Right lobe of liver (tissue), 6 donors: Measurements from ENCODE around the gene LRIT3. TPM values are rescaled to one million over a fixed set of nuclear protein-coding genes. Genes with fewer than 3 reads are reported as not detected.

Source experiments
- ATAC-seq, 4 donors: fragments of 200-7000 bp; cut with Tn5 transposase; one replicate each; pipeline ENCODE4 v1.9.1; 2020; ENCODE audit warnings: mild to moderate bottlenecking in 4 of 4, moderate library complexity in 4 of 4
- DNase-seq, 3 donors: peaks; one replicate each; pipeline ENCODE4 v3.0.0-alpha.2; 2020
- H3K27ac ChIP-seq, 3 donors: fragments of 200-600 bp; one replicate each; pipeline ENCODE4 v1.8.0; 2022
- H3K27me3 ChIP-seq, 2 donors: fragments of 200-600 bp; one replicate each; pipeline ENCODE4 v1.8.0; 2022
- H3K36me3 ChIP-seq, 4 donors: fragments of 200-600 bp; sonication (generic) in 1 of 4; one replicate each; pipeline versions ENCODE4 v1.5.1 to v1.8.0; 2017 to 2022; ENCODE audit warnings: control low read depth in 1 of 4
- H3K4me1 ChIP-seq, 4 donors: fragments of 200-600 bp; sonication (generic) in 1 of 4; one replicate each; pipeline versions ENCODE4 v1.5.1 to v1.8.0; 2017 to 2022; ENCODE audit warnings: control low read depth in 1 of 4
- H3K4me3 ChIP-seq, 3 donors: fragments of 200-600 bp; one replicate each; pipeline ENCODE4 v1.8.0; 2022
- H3K9me3 ChIP-seq, 4 donors: fragments of 200-600 bp; sonication (generic) in 1 of 4; one replicate each; pipeline versions ENCODE4 v1.5.1 to v1.8.0; 2017 to 2022; ENCODE audit warnings: control low read depth in 1 of 4
- POLR2A ChIP-seq: fragments of 450-650 bp; IDR thresholded peaks from one replicate; pipeline ENCODE4 v1.6.1; 2017; ENCODE audit warnings: antibody characterized with exemption, mild to moderate bottlenecking
- WGBS: methylation state at CpG from one replicate; pipeline ENCODE4 v1.1.6; 2018; ENCODE audit warnings: low coverage, low lambda C conversion rate; ENCODE audit not compliant: insufficient coverage; ENCODE audit errors: missing lambda C conversion rate; 5-methylcytosine and 5-hydroxymethylcytosine counted together
- intact Hi-C, 2 donors: fragments of 100-400 bp; cut with DNase I; formaldehyde crosslinking; loops; one replicate each; pipeline versions ENCODE4 v1.11.2 to v1.14.1; 2022
- total RNA-seq, 6 experiments: library from RNA; depleted of rRNA in 2 of 6; stranded (reverse); fragments of >200 nt in 2 of 6; fragmentation: NEBNext Ultra II Directional in 3 of 6; extraction: Animal tissue kit (Norgen Biotek cat#: 25700) in 3 of 6; gene quantifications; one replicate each; pipeline versions ENCODE4 v1.1.0 to v1.2.4, GENCODE V29; 2016 to 2023
- TF ChIP-seq, protein P1 (sequence below), 4 donors: fragments of 200-600 bp in 3 of 4; fragments of 450-650 bp in 1 of 4; IDR thresholded peaks; one replicate each; pipeline versions ENCODE4 v1.5.1 to v1.8.0; 2016 to 2022; ENCODE audit warnings: antibody characterized with exemption in 4 of 4, mild to moderate bottlenecking in 2 of 4
- donor health status: DM: no; HTN: yes; CAD: no.
- donor health status: DM: no; HTN: no; CAD: no.
- donor health status: DM: no; HTN: no; CAD: no.
- donor health status: DM: no; HTN: yes; CAD: no.
- donor health status: DM: no; HTN: yes; CAD: no.

LRIT3 gene
- total RNA-seq, 6 experiments from 2014 or later: 0.05 to 0.25 (median 0.15) TPM

DNA sequence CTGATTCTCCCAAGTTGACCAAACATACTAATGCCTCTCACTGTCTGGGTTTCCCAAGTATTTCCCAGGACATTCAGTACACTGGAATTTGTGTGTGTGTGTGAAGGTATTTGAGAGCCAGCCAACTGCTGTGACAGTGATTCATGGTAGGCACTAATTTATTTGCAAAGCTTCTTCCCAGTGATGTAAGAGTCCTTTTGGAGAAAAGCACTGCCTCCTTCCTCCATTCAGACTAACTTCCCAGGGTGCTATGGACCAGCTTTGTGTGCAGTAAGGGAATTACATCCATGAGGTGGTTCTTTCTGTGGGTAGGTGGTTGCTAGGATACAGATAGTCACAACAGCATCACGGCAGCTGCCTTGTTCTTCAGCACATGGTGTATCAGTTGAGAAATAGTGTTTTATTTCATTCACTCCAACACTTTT, 73.5 kb downstream of the LRIT3 start:
- DNase-seq: no peak
- intact Hi-C loops: no loop called here
- H3K4me3 ChIP-seq: no peak overlapping the region
- no peak overlapping the region for H3K27ac ChIP-seq
- 58% methylated on average over 1 of the region's 1 CpG for WGBS
- no peaks in the 10 kb centered on the region for H3K4me1 ChIP-seq
- no peak for ATAC-seq
- H3K27me3 ChIP-seq: no peaks in the 10 kb centered on the region
- no peak for TF ChIP-seq POLR2A
- TF ChIP-seq, protein P1, sequence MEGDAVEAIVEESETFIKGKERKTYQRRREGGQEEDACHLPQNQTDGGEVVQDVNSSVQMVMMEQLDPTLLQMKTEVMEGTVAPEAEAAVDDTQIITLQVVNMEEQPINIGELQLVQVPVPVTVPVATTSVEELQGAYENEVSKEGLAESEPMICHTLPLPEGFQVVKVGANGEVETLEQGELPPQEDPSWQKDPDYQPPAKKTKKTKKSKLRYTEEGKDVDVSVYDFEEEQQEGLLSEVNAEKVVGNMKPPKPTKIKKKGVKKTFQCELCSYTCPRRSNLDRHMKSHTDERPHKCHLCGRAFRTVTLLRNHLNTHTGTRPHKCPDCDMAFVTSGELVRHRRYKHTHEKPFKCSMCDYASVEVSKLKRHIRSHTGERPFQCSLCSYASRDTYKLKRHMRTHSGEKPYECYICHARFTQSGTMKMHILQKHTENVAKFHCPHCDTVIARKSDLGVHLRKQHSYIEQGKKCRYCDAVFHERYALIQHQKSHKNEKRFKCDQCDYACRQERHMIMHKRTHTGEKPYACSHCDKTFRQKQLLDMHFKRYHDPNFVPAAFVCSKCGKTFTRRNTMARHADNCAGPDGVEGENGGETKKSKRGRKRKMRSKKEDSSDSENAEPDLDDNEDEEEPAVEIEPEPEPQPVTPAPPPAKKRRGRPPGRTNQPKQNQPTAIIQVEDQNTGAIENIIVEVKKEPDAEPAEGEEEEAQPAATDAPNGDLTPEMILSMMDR (IDR thresholded peaks at IDR 0.05): no peak
- no peaks in the 10 kb centered on the region for H3K9me3 ChIP-seq
- H3K36me3 ChIP-seq: no peaks in the 10 kb centered on the region

Other genes starting within 250 kb of the LRIT3 start
- 10 to 100 TPM; 14.1 to 18.4 (median 15.3) TPM for gene CASP6, start 144.7 kb upstream of the LRIT3 start, total RNA-seq
- 10 to 100 TPM; 22.0 to 31.9 (median 27.4) TPM for gene PLA2G12A, start 118.0 kb upstream of the LRIT3 start, total RNA-seq
- 100 to 1,000 TPM; 316 to 610 (median 469) TPM for gene CFI, start 46.1 kb upstream of the LRIT3 start, total RNA-seq
- 1 to 10 TPM; 2.9 to 7.1 (median 4.4) TPM for gene GAR1, start 32.3 kb upstream of the LRIT3 start, total RNA-seq
- gene RRH, start 20.1 kb upstream of the LRIT3 start, total RNA-seq: under 1 TPM in 2 of 6 experiments, not detected in 4; 0.18 to 0.25 TPM
- gene EGF, start 64.8 kb downstream of the LRIT3 start, total RNA-seq: not detected